IPS-18c (cell line): Measurements from ENCODE around the gene WDR75.

Experiments
- H3K4me3 ChIP-seq: 2 replicates; pipeline ENCODE4 v1.7.0; 2013; ENCODE audit warnings: low read depth, mild to moderate bottlenecking, low read length, moderate library complexity; ENCODE audit not compliant: insufficient read depth
- H3K9me3 ChIP-seq: one replicate; pipeline ENCODE4 v1.6.1; 2013; ENCODE audit warnings: mild to moderate bottlenecking, low read length, moderate library complexity; ENCODE audit not compliant: control insufficient read depth, insufficient read depth

WDR75 gene

DNA sequence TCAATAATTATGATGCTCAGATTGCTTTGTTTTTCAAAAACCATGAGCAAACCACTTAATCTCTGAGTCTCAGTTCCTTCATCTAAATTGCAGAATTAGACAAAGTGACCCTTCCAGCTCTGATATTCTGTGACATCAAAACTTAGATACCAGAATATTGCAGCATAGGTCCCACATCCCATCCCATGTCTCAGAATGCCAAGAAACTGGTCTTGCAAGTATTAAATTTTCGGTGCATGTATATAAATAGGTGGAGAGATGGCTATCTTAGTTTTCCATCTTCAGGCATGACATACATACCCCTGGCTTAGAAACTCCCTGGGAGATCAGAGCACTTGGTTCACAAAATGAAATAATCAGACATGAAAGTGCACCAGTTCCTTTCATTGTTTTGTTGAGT, 39.8 kb downstream of the WDR75 start:
- Histone ChIP-seq H3K4me3 (no peak overlapping the region), H3K9me3 (no peaks in the 10 kb centered on the region)

- Histone ChIP-seq H3K9me3 (no peaks in the 10 kb centered on the region), H3K4me3 (no peak overlapping the region)
Measured at GRCh38 chr2:189483571-189483970, 42.3 kb downstream of the WDR75 start.

DNA sequence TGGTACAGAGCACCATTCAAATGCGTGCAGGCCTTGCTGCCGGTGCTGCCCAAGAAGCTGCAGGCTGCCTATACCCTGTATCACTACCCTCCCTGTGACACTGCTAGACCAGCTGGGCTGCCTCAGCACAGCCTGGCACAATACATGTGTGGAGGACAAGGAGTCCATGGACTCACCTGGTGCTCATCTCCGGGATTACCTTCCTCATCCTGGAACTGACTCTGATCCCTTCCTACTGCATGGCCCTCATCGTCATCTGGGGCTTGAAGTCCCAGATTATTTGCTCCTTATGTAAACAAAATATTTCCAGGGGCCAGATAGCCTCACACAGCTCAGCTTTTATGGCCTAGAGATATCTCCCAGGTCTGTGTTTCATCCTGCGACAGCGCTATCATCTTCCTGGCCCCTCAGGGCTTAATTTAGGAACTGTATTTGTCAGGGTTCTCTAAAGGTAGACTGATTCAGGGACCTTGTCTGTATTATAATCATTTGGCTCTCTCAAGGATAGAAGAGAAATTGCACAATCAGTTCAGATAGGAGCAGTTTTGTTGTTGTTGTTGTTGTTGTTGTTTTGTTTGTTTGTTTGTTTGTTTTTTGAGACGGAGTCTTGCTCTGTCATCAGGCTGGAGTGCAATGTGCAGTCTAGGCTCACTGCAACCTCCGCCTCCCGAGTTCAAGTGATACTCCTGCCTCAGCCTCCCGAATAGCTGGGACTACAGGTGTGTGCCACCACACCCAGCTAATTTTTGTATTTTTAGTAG, 42.9 kb downstream of the WDR75 start:
- no peaks in the 10 kb centered on the region for H3K9me3 ChIP-seq

DNA sequence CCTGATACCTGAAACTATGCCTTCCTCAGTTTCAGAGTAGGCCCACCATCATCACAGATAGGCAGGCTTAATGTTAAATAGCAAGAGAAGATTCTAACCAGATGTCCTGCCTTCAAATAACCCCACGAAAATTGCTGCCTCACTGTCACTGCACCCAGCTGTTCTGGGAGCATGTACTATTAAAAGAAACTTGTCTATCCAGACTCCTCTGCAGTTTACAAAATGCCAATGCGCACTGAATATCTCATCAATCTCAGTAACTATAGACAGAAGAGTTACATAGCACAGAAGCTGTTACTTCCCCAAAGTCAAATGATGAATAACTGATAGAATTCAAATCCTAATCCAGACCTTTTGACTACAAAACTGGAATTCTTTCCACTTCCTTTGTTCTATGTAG, 43.9 kb downstream of the WDR75 start:
- H3K9me3 ChIP-seq, result no peaks in the 10 kb centered on the region
- H3K4me3 ChIP-seq, result no peak overlapping the region

More for the DNA sequence above, 42.9 kb downstream of the WDR75 start:
- no peak overlapping the region for H3K4me3 ChIP-seq

DNA sequence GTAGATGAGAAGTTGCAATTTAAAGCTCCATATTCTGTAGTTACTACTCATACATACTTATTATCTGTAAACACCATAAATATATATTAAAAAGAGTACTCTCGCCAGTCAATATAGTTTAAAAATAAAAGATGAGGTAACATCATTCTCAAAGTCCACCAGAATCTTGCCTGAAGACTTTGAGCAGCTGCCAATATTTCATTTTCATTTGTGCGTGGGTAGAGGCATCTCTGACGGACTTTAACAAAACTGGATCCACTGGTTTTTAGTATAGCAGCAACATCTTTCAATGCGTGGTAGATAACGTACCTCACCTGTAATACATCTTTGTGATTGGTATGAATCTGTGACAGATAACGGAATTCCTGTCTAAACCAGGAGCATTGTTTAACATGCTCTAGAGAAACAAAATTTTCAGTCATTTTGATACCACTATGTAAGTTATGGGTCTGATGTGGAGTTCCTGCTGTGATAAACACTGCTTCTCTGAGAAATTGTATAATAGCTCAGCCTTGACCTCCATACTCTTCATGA, 45.0 kb downstream of the WDR75 start:
- H3K4me3 ChIP-seq, result no peak overlapping the region
- H3K9me3 ChIP-seq, result no peaks in the 10 kb centered on the region

- H3K4me3 ChIP-seq, result no peak overlapping the region
- H3K9me3 ChIP-seq, result no peaks in the 10 kb centered on the region
Measured at GRCh38 chr2:189487283-189488007, 46.2 kb downstream of the WDR75 start.

DNA sequence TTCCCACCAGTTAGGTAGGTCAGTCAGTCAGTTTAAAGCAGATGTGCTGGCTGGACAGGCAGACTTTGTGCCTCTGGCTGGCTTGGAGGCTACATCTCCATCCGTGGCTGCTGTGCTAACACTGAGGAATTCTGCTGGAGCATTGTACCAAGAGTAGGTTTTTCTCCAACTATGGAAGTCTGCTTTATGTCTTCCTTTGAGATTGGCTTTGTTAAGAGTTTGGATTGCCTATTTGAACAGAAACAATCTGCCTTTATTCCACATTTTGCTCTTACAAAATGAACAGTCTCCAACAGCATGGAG, 46.7 kb downstream of the WDR75 start:
- Histone ChIP-seq H3K9me3 (no peaks in the 10 kb centered on the region), H3K4me3 (no peak overlapping the region)

DNA sequence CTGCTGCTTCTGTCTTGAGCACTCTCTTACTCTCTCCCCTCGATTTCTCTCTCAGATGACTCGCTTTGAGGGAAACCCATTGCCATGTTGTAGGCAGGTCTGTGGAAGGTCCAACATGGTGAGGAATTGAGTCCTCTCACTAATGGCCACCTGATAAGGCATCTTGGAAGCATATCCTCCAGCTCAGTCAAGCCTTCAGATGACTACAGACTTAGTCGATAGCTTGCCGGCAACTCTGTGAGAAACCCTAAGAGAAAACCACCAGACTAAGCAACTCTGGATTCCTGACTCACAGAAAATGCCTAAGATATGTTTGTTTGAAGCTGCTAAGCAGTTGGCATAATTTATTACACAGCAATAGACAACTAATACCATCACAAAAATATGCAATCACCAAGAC, 51.2 kb downstream of the WDR75 start:
- Histone ChIP-seq H3K4me3 (no peak overlapping the region), H3K9me3 (peaks cover 2% of the 10 kb centered on the region)

DNA sequence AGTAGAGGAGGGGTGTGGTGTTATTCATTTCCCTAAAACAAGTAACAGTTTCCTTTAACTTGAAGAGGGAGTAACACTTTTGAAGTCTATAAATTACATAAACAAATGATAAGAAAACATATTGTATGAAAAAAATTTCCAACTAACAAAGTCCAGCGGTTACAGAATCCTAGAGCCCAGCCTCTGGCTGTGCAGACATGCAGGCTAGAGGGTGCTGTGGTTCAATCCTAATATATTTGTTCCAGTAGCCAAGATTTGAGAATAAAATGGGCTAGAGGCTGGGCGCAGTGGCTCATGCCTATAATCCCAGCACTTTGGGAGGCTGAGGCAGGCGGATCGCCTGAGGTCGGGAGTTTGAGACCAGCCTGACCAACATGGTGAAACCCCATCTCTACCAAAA, 56.9 kb downstream of the WDR75 start:
- no peak overlapping the region for H3K4me3 ChIP-seq
- H3K9me3 ChIP-seq, result peaks cover 2% of the 10 kb centered on the region

GRCh38 chr2:189499137-189499536, 57.9 kb downstream of the WDR75 start:
- H3K4me3 ChIP-seq, result no peak overlapping the region
- peaks cover 2% of the 10 kb centered on the region for H3K9me3 ChIP-seq

- H3K4me3 ChIP-seq, result no peak overlapping the region
Measured at GRCh38 chr2:189500456-189501160, 59.3 kb downstream of the WDR75 start.

DNA sequence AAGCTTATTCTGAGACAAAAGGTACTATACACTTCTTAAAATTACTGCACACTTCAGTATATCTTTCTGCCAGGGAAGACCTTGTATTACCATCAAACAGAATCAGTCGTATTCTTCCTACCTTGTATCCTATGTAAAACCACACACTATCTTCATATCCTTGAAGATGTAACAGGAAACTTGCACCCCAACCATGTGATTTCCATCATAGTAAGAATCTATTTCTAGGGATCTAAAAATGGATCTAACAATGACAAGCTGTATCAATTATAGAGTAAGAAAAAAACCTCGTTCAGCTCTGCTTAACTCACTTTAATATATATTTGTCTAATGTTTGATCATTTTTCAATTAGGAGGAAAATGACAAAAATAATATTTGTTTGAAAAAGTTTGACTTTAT, 60.2 kb downstream of the WDR75 start:
- Histone ChIP-seq H3K9me3 (no peaks in the 10 kb centered on the region), H3K4me3 (no peak overlapping the region)

More at GRCh38 chr2:189500456-189501160, 59.3 kb downstream of the WDR75 start:
- no peaks in the 10 kb centered on the region for H3K9me3 ChIP-seq

GRCh38 chr2:189502714-189503113, 61.4 kb downstream of the WDR75 start:
- H3K4me3 ChIP-seq, result no peak overlapping the region

GRCh38 chr2:189504238-189504637, 63.0 kb downstream of the WDR75 start:
- Histone ChIP-seq H3K4me3 (no peak overlapping the region), H3K9me3 (no peaks in the 10 kb centered on the region)

More at GRCh38 chr2:189502714-189503113, 61.4 kb downstream of the WDR75 start:
- H3K9me3 ChIP-seq, result no peaks in the 10 kb centered on the region

GRCh38 chr2:189505492-189505891, 64.2 kb downstream of the WDR75 start:
- Histone ChIP-seq H3K9me3 (no peaks in the 10 kb centered on the region), H3K4me3 (no peak overlapping the region)

- no peak overlapping the region for H3K4me3 ChIP-seq
- no peaks in the 10 kb centered on the region for H3K9me3 ChIP-seq
Measured at GRCh38 chr2:189506514-189506976, 65.3 kb downstream of the WDR75 start.

DNA sequence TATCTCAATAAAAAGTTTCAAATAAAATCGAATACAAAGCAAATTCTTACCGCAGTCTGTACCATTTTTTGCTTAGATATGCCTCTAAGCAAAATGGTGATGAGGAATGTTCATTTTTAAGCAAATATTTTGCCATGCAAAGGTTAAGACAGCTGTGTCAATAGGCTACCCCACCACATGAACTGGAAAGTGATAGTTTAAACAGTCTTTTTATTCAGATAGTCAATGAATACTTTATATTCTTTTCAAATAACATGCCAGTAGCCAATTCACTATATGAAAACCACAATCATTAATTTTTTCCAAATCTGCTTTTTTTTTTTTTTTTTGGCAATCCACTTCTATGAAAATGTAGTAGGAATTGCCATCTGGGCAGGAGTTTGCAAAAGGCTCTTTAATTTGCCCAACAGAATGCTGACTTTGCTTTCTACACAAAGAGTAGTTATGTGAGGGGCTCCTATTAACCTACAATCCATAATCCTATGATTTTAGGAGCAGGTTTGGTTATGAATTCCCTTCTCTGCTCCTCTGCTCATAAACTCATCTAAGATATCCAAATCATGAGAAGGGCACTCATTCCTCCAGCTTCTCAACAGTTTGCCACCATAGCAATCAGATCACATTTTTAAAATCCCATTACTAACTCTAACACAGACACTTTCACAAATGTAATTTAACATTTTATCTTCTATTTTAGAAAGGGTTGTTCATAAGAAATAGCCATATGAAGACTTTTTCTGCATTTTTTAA, 70.1 kb downstream of the WDR75 start:
- H3K9me3 ChIP-seq, result no peaks in the 10 kb centered on the region
- H3K4me3 ChIP-seq, result no peak overlapping the region
